Suppressor macrophage treated with lipopolysaccharide for 4 hours (primary cell): ENCODE measurements around the gene TGFBR3L.
A peak's percentile ranks its signal among the peaks of the same experiment; 100 is the strongest.

Experiments
- DNase-seq: peaks from one replicate; pipeline ENCODE4 v3.0.0-alpha.2; 2020

The TGFBR3L gene

DNA sequence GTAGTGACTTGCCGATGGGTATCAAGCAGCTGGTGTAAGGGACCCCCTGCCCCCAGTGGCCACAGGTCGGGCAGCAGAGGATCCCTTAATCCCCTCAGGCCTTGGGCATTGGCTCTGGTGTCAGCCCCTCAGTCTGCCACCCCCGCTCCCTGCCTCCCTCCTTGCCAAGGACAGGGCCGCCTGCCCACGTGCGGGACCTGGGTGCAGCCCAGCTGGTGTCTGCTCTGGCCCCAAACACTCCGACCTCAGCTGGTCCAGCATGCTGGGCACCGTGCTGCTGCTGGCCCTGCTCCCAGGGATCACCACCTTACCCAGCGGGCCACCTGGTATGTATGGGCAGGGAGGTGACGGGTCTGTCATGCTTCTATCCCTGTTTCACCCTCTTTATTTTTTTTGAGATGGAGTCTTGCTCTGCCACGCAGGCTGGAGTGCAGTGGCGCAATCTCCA, at the start of gene TGFBR3L:
TSS of gene TGFBR3L (plus strand) at position 233 of the 448 bp plus-strand sequence.
- DNase-seq = no peak

- no peak for DNase-seq
Measured at GRCh38 chr19:7865262-7865911, 49.2 kb upstream of the TGFBR3L start.

GRCh38 chr19:7866399-7867091, 48.1 kb upstream of the TGFBR3L start:
- no peak for DNase-seq

GRCh38 chr19:7867092-7867844, 47.4 kb upstream of the TGFBR3L start:
- no peak for DNase-seq

GRCh38 chr19:7868326-7868670, 46.3 kb upstream of the TGFBR3L start:
- DNase-seq = no peak

DNA sequence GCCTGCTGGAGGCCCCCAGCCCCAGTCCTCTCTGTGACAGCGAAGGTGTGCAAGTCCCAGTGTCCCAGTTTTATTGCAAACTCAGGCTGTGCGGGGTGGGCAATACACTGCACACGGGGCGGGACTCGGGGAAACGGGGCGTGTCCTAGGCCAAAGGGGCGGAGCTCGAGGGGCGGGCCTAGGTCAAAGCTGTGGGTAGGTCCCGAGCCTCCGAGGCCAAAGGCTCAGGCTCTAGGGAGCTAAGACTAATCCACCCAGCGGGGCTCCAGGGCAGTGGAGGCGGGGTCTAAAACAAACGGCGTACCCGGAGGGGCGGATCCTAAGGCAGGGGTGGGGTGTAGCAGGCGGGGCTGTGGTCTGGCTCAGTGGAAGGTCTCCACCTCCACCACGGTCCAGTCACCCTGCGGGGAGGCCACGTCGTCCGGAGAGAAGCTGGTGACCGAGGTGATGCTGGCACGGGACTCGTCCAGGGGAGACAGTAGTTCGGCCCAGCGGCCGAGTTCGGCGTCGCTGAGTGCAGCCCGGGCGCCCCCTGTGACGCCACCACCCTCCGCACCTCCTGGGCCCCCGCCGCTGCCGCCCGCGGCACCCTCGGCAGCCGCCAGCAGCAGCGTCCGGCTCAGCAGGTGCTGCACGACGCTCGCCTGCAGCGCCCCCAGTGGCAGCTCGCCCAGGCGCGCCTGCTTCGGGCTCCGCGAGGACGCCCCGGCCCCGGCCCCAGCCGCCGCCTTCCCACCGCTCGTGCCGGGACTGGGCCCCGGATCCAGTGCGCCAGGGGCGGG, 45.8 kb upstream of the TGFBR3L start:
- DNase-seq = peak; percentile 73

DNA sequence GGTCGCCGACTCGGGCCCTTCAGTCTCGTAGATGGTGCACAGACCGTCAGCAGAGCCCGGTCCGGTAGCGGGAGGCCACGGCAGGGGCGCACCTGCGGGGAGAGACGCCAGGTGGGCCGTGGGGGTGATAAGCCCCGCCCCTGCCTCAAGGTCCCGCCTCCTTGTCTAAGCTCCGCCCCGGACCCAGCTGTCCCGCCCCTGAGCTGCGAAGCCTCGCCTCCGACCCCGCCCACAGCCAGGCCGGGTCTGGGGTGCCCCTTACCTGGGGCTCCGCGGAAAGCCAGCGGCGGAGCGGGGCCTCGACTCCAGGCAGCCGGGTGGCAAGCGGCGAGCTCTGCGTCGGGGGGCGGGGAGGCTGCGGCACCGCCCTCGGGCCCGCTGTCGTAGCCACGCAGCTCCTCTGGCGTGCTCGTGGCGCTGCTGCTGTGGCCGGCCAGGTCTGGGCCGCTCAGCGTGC, 45.1 kb upstream of the TGFBR3L start:
- DNase-seq = peak; percentile 34

GRCh38 chr19:7869910-7870511, 44.6 kb upstream of the TGFBR3L start:
- no peak for DNase-seq

GRCh38 chr19:7870571-7871436, 43.8 kb upstream of the TGFBR3L start:
- peak; percentile 34 for DNase-seq

DNA sequence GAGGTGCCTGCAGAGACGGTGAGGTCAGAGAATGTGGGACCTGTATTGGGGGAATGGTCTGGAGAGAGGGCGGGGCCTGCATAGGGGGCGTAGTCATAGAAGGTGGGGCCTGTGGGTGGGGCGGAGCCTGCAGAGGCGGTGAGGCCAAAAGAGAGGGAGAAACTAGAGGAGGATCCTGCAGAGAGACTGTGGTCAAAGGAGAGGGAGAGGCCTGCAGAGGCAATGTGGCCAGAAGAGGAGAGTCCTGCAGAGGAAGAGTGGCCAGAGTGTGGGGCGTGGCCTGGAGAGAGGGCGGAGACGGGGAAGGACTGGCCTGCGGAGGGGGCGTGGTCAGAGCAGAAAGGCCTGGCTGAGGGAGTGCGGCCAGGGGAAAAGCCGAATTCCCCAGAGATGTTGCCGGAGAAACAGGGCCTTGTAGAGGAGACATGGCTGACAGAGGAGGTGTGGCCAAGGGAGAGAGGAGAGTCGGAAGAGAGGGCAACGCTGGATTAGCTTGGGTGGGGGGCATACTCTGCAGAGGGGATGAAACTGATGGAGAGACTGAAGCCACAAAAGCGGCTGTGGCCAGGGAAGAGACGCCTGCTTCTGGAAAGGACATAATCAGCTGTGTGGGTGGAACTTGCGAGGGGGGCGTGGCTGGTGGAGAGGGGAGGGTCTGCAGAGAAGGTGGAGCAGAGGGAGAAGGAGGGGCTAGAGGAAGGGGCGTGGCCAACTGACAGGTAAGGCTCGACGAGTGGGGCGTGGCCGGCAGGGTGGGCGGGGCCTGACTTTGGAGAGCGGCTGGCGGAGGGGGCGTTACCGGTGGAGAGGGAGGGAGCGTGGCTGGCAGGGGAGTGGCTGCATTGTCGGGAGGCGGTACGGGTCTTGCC, 43.0 kb upstream of the TGFBR3L start:
- DNase-seq = peak; percentile 81

GRCh38 chr19:7872306-7873204, 42.1 kb upstream of the TGFBR3L start:
- no peak for DNase-seq

- DNase-seq = no peak
Measured at GRCh38 chr19:7873304-7874075, 41.1 kb upstream of the TGFBR3L start.

- no peak for DNase-seq
Measured at GRCh38 chr19:7874076-7874896, 40.3 kb upstream of the TGFBR3L start, which contains the start of gene PRR36. PRR36 (minus strand) TSS chr19:7874390; CDS start chr19:7873689, 701 bp downstream.

DNA sequence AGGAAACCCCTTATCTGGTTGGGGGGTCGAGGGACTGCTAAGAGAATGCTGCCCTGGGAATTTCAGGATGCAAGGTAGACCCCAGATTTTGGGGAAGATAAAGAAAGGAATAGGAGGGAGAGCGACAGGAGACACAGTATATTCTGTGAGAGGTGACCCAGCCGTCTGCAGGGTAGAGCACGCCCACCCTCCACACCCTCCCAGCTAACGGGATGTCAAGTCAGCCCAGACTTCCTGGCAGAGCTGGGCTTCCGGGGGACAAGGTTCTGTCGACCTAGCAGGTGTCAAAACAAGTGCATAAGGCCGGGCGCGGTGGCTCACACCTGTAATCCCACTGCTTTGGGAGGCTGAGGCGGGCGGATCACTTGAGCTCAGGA, 39.7 kb upstream of the TGFBR3L start:
- no peak for DNase-seq

- DNase-seq = no peak
Measured at GRCh38 chr19:7877249-7877836, 37.3 kb upstream of the TGFBR3L start.

- no peak for DNase-seq
Measured at GRCh38 chr19:7879111-7879807, 35.4 kb upstream of the TGFBR3L start.

- no peak for DNase-seq
Measured at GRCh38 chr19:7879836-7880235, 34.8 kb upstream of the TGFBR3L start.
